A673 (cell line): ENCODE data around the gene CERS6.

Experiments
- EZH2 ChIP-seq: fragments of 200-600 bp; sonication (generic); IDR thresholded peaks from 2 replicates; pipeline ENCODE4 v1.6.1; 2017; ENCODE audit warnings: borderline replicate concordance, low read depth, mild to moderate bottlenecking, mixed read lengths, antibody characterized with exemption, low read length; ENCODE audit not compliant: poor library complexity, severe bottlenecking
- TF ChIP-seq, protein P1 (sequence below): fragments of 300-800, 200-600 bp; sonication (generic); conservative IDR thresholded peaks from 2 replicates; pipeline ENCODE4 v1.5.1; 2017; ENCODE audit warnings: low read depth, mild to moderate bottlenecking, antibody characterized with exemption, low read length, moderate library complexity, mixed read lengths

DNA sequence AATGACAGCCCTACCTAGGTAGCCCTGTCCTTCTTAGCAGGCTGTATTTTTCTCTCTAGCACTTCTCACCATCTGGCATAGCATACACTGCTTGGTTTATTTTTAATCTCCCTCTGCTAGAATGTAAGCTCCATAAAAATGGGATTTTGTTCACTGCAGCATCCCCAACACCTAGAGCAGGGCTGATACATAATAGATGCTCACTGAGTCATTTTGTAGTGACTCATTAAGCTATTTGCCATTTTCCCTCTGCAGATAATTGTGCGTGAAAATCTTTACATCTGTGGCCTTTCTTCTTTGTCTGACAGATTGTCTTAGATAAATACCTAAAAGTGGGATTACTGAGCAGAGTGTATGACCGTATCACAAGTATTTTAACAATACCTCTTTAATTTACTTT is 82.5 kb downstream of the CERS6 start:
- TF ChIP-seq, protein P1, sequence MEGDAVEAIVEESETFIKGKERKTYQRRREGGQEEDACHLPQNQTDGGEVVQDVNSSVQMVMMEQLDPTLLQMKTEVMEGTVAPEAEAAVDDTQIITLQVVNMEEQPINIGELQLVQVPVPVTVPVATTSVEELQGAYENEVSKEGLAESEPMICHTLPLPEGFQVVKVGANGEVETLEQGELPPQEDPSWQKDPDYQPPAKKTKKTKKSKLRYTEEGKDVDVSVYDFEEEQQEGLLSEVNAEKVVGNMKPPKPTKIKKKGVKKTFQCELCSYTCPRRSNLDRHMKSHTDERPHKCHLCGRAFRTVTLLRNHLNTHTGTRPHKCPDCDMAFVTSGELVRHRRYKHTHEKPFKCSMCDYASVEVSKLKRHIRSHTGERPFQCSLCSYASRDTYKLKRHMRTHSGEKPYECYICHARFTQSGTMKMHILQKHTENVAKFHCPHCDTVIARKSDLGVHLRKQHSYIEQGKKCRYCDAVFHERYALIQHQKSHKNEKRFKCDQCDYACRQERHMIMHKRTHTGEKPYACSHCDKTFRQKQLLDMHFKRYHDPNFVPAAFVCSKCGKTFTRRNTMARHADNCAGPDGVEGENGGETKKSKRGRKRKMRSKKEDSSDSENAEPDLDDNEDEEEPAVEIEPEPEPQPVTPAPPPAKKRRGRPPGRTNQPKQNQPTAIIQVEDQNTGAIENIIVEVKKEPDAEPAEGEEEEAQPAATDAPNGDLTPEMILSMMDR: no peak
- no peak for TF ChIP-seq EZH2
